Femur (tissue), 1 donor: ENCODE data around the gene TAF4B.
A peak's percentile ranks its signal among the peaks of the same experiment; 100 is the strongest.
"Not testable (repeated sequence)": the region's sequence is repeated elsewhere in the genome, so short reads cannot be mapped to it uniquely, and the experiment has no call there.

Experiments used
- DNase-seq: peaks from one replicate; pipeline ENCODE4 v3.0.0-alpha.2; 2017

TAF4B gene

DNA sequence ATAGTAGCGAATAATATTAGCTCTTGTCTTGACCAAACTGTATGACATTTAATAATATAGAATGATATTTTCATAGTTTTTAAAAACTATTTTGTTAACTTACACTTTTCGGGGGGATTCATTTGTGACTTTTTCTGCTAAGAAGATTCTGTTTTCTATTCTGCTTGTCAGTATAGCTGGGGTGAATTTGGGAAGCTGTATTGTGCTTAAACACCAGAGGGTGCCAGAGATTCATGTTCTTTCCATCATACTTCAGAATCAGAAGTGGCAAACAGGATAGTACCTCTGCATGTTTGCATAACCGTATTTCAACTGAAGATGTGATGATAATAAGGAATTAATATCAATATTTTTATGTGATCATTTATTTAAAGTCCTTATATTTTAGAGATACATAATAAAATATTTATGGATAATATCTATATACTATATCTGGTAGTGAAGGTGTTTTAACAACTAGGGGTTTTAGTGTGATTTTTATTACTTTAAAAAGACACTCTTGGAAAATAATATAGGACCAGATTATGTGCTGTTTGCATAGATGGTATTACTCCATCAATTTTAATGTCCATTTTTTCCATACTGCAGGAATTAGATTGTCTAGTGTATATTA lies 81.0 kb downstream of the TAF4B start:
- peak; percentile 28 for DNase-seq

DNA sequence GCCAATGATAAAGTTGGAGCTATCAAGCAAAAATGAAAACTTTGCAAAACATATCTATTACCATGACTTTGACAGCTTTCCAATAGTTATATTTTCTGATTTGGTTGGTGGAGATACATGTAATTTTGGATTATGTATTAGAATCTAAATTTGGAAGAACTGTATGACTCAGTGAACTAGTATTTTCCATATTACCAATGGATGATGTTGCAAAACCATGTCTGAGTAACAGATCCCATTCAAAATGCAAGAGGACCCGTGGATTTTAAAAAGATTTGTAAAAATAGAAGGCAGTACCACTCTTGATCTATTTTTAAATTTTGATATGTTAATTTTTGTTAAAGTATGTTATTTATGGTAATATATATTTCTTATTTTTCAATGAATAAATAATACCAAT lies 83.0 kb downstream of the TAF4B start:
- DNase-seq, result no peak

DNA sequence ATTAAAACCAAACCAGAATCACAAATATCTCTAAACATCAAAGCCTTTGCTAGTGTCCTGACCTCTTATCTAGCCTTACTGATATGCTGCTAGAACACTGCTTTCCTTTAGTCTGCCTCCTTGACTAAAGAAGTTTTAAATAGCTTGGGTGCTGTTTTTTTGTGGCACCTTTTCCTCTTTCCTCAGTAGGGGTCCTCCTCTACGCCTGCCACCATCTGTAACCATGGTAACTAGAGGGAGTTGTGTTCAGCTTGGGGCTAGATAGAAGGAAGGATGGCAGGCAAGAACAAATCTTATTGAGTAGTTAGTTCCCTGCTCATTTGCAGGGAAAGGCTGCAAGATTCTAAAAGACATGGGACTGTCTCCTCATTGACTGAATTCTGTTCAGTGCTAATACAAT lies 86.0 kb downstream of the TAF4B start:
- no peak for DNase-seq

GRCh38 chr18:26317398-26317797 lies 91.2 kb downstream of the TAF4B start:
- no peak for DNase-seq

- DNase-seq, result no peak
Observed at GRCh38 chr18:26320686-26321085, 94.4 kb downstream of the TAF4B start.

GRCh38 chr18:26322890-26323653 lies 96.8 kb downstream of the TAF4B start:
- no peak for DNase-seq

DNA sequence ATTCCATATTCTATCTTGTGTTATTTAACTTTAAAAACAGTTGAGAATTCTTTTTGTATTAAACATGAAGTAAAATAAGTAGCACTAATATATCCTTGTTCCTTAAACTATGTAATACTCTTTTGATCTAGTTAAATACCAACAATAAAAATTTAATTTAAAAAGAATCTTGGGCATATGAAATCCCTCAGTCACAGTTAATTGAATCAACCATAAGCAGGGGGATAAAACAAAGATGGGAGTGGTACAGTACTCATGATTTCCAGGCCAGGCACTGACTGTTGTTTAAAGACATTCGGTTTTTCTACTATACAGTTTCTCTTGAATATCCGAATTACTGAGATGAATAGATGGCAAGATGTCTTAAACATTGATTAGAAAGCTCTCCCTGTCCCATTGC lies 99.5 kb downstream of the TAF4B start:
- DNase-seq, result no peak

DNA sequence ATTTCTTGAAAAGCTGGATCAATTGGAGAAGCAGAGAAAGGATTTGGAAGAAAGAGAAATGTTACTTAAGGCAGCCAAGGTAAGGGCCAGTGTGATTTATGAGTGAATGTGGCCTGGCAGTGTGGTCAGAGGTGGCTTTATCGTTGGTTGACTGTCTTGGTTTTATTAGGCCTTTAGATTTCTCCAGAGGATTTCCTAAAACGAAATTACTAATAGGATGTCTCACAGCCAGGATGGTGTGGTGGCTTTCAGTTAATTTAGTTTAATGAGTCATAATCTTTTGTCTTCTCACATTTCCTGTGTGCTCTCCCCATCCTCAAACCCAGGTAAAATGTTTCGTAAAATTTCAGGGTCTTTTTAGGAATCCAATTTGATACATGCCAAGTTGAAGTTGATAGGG lies 100.8 kb downstream of the TAF4B start:
- no peak for DNase-seq

- no peak for DNase-seq
Observed at GRCh38 chr18:26332991-26333390, 106.7 kb downstream of the TAF4B start.

DNA sequence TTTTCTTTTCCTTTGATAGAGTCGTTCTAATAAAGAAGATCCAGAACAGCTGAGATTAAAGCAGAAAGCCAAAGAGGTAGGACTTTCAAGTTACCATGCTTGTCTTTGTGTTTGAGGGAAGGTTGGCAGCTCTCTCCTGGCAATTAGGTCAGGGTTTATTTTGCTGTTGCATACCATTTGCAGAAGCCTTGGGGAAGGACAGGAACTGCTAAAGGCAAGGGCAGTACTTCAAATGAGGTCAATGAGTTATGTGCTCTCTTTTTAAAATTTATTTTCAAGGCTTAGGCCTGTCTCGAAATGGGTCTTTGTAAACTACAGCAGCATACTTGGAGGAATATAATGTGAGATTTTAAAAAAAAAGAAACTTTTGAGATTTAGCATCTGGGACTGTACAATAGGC lies 108.9 kb downstream of the TAF4B start:
- DNase-seq, result peak; percentile 39

DNA sequence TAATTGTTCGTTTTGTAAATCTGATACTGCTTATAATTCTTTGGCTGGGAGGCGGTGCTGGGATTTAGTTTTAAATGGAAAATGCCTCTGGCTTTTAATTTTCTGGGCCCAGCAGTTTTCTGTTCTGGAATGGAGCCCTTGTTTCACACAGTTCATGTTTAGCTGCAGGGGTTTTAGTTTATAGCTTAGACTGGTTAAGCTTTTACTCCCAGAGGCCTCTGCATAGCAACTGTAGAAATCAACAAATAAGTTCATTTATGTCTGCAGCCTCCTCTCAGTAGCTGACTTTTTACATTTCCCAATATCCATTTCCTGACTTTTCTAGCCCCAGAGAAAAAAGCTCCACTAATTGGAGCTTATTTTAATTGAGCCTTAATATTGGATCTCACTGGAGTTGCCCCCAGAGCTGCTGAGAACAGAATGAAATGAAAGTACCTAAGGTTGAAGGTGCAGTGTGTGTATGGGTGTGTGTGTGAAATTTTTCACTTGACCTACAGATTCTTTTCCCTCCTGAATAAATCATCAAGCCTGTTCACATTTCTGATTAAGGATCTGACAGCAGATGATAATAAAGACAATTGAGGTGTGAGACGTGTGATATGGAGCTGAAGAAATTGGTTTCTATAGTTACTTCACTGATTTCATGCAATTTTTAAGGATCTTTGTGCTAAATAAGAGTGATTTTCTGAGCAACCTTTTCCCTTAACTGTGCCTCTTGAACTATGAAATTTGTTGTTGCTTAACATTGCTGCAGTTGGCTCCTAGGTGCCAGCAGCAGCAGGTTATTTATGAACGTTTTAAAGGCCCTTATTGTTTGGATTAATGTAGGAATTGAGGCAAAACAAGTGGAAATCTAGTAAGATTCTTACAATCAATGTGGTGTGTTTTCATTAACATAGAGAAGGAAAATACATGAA lies 109.6 kb downstream of the TAF4B start:
- DNase-seq, result peak; percentile 73

- DNase-seq, result no peak
Observed at GRCh38 chr18:26336572-26336971, 110.3 kb downstream of the TAF4B start.

DNA sequence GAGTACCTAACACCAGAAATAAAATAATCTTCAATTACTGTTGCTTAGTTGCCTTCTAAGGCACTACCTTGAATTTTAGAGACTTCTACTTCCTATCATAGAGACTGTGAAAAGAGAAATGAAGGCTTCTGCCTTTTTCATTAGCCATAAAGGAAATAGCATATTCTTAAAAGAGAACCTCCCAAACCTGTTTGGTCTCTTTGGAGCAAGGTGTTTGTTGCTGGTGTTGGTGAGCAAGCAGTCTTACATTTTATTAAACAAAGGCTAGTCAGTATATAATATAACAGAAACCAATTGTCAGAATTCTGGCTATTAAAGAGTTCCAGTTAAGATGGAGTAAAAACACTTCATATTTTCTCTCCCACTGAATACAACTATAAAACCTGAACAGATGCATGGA lies 116.4 kb downstream of the TAF4B start:
- no peak for DNase-seq

GRCh38 chr18:26350961-26351360 lies 124.7 kb downstream of the TAF4B start:
- no peak for DNase-seq

DNA sequence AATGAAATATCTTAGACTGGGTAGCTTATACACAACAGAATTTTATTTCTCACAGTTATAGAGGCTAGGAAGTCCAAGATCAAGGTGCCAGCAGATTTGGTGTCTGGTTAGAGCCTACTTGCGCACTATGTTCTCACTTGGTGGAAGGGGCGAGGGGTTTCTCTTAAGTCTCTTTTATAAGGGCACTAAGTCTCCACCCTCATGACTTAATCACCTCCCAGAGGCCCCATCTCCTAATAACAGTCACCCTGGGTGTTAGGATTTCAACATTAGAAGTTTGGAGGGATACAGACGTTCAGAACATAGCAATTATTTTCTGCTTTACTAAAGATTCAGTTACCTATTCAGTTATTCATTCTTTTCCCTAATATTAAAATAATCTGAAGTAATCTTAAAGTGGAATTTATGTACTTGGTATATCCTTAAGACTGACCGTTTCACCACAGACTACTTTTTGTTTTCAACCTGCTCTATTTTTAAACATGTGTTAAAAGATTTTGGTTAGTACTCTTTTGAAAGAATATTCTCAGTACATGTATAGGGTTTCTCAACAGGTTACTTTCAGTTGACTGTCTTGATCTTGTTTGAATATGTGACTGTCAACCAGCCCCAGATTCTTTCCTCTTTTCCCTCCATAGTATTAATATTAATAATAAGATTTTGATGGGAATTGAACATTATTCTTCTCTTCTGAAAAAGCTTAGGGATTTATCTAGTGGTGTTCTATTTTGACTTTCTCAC lies 130.0 kb downstream of the TAF4B start:
- no peak for DNase-seq

GRCh38 chr18:26357960-26358359 lies 131.7 kb downstream of the TAF4B start:
- no peak for DNase-seq

DNA sequence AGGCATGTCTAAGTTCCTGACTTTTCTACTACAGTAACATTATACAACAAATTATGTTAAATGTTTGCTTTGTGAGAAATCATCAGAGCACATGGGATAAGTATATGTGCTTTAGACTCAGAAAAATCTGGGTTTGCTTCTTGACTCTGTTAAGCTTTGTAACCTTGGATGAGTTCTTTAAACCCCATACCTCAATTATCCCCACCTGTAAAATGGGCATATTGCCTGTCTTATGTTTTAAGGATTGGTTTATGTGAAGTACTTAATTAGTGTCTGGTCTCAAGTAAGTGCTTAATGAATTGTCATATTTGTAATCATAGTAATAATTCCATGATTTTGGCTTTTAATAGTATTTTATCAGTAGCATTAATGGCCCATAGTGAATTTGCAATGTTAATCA lies 135.8 kb downstream of the TAF4B start:
- DNase-seq, result no peak

GRCh38 chr18:26367425-26367824 lies 141.2 kb downstream of the TAF4B start:
- DNase-seq, result no peak

- DNase-seq, result no peak
Observed at GRCh38 chr18:26370037-26370436, 143.8 kb downstream of the TAF4B start.

GRCh38 chr18:26376105-26376504 lies 149.9 kb downstream of the TAF4B start:
- DNase-seq, result no peak

- no peak for DNase-seq
Observed at GRCh38 chr18:26378701-26379100, 152.5 kb downstream of the TAF4B start.

DNA sequence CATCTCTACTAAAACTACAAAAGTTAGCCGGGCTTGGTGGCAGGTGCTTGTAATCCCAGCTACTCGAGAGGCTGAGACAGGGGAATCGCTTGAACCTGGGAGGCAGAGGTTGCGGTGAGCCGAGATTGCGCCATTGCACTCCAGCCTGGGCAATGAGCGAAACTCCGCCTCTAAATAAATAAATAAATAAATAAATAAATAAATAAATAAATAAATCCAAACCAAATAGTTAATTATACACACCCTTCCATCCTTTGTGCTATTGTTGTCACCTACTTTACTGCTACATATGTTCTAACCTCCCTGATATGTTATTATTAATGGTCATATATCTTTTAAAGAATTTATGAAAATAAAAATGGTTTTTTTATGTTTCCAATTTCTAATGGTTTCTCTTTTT lies 155.3 kb downstream of the TAF4B start:
- DNase-seq, result not testable (repeated sequence)
